Stimulated activated CD4-positive, alpha-beta T cell treated with anti-CD3 and anti-CD28 coated beads, Interleukin-1b, Interleukin-23, amount 100 ng/mL, for 24 hours (primary cell): Measurements from ENCODE around the gene UTP11.
"Not testable (repeated sequence)": the region's sequence is repeated elsewhere in the genome, so short reads cannot be mapped to it uniquely, and the experiment has no call there.

Source experiments
- DNase-seq, 4 experiments: peaks; one replicate each; pipeline ENCODE4 v3.0.0-alpha.2; 2020; ENCODE audit warnings: low read depth in 4 of 4, low spot score in 1 of 4

Gene UTP11

GRCh38 chr1:38012363-38013226, at the start of gene UTP11:
UTP11 (plus strand) TSS chr1:38012734; CDS start chr1:38012803, 69 bp downstream.
- peak; percentile 60 to 82 (median 72) for DNase-seq

- not testable (repeated sequence) for DNase-seq
Observed at GRCh38 chr1:37964106-37964505, 48.4 kb upstream of the UTP11 start.

GRCh38 chr1:37965301-37965700, 47.2 kb upstream of the UTP11 start:
- DNase-seq: no peak

- DNase-seq: not testable (repeated sequence)
Observed at GRCh38 chr1:37973684-37974083, 38.9 kb upstream of the UTP11 start.

- DNase-seq: no peak
Observed at GRCh38 chr1:37974567-37974966, 38.0 kb upstream of the UTP11 start.

- DNase-seq: not testable (repeated sequence)
Observed at GRCh38 chr1:37975083-37975482, 37.5 kb upstream of the UTP11 start.

GRCh38 chr1:37978541-37978940, 34.0 kb upstream of the UTP11 start:
- DNase-seq: no peak

GRCh38 chr1:37983546-37983945, 29.0 kb upstream of the UTP11 start:
- no peak for DNase-seq

GRCh38 chr1:37987679-37988078, 24.9 kb upstream of the UTP11 start:
- no peak for DNase-seq

- DNase-seq: peak in 1 of 4 experiments; percentile 16
Observed at GRCh38 chr1:37989361-37989930, 23.1 kb upstream of the UTP11 start.

GRCh38 chr1:37994886-37995566, 17.5 kb upstream of the UTP11 start:
- no peak for DNase-seq

GRCh38 chr1:37995751-37996345, 16.7 kb upstream of the UTP11 start:
- DNase-seq: no peak

GRCh38 chr1:37997256-37998088, 15.1 kb upstream of the UTP11 start:
- DNase-seq: no peak

- DNase-seq: no peak
Observed at GRCh38 chr1:37998089-37998808, 14.3 kb upstream of the UTP11 start.

- DNase-seq: no peak
Observed at GRCh38 chr1:37998913-37999429, 13.6 kb upstream of the UTP11 start.

- no peak for DNase-seq
Observed at GRCh38 chr1:37999430-38000232, 12.9 kb upstream of the UTP11 start.

- no peak for DNase-seq
Observed at GRCh38 chr1:38000233-38000528, 12.4 kb upstream of the UTP11 start.

GRCh38 chr1:38000529-38001455, 11.7 kb upstream of the UTP11 start:
- no peak for DNase-seq
